ENCODE measurements around the gene UBE2Z. TPM values are rescaled to one million over a fixed set of nuclear protein-coding genes. Genes with fewer than 3 reads are reported as not detected.

Gene UBE2Z
- total RNA-seq, 1 experiment from 2014 or later = 223 TPM

GRCh38 chr17:48869821-48870318, 38.3 kb upstream of the UBE2Z start:
- ChIA-PET CTCF (interaction anchor here (2.7 kb wide), 1 partner anchor 9 kb away, joined by 17 read pairs; no protein-coding TSS in a partner anchor), POLR2A (interaction anchor here (0.5 kb wide), 1 partner anchor 1741 kb away, joined by 5 read pairs; no protein-coding TSS in a partner anchor)
- BruUV-seq (replicated peaks) = no TSS peak
- intact Hi-C loops (cut with micrococcal nuclease; ENCODE audit: unreplicated experiment) (no loop called here), in situ Hi-C loops (cut with HindIII; ENCODE audit: low pct_unique_long_range_greater_than_20kb, low sequenced_read_pairs) (no loop called here)
- Histone ChIP-seq H3K36me3 (ENCODE audit: control insufficient read depth, insufficient read depth, low read length) (no peaks in the 10 kb centered on the region), H3K4me1 (ENCODE audit: control insufficient read depth, insufficient read depth, low read length) (peaks cover 48% of the 10 kb centered on the region), H3K27me3 (ENCODE audit: control insufficient read depth, insufficient read depth, low read length) (no peaks in the 10 kb centered on the region), H3K9me3 (ENCODE audit: control insufficient read depth, insufficient read depth, low read depth, low read length) (no peaks in the 10 kb centered on the region), H3K27ac (ENCODE audit: low read length) (peak overlapping the region; percentile 78), H3K4me3 (ENCODE audit: low read depth in 2 of 2, low read length in 2 of 2) (no peak overlapping the region)
- TF ChIP-seq CTCF (IDR thresholded peaks at IDR 0.05) (no peak), POLR2AphosphoS5 (IDR thresholded peaks at IDR 0.05; ENCODE audit: low read depth, low read length) (0 out of 2 replicates have a peak, but pooled peaks have one; percentile 18), SIN3A (IDR thresholded peaks at IDR 0.05; ENCODE audit: borderline replicate concordance, insufficient read depth, low read depth, low read length) (no peak), REST (IDR thresholded peaks at IDR 0.05; ENCODE audit: insufficient read depth in 1 of 2, low read depth in 2 of 2, low read length in 1 of 2) (no peak)
- DNase-seq (ENCODE audit: low read depth, low spot score) = no peak
- no peak for ATAC-seq

GRCh38 chr17:48871035-48871550, 37.1 kb upstream of the UBE2Z start:
- Histone ChIP-seq H3K9me3 (ENCODE audit: control insufficient read depth, insufficient read depth, low read depth, low read length) (no peaks in the 10 kb centered on the region), H3K4me1 (ENCODE audit: control insufficient read depth, insufficient read depth, low read length) (peaks cover 48% of the 10 kb centered on the region), H3K36me3 (ENCODE audit: control insufficient read depth, insufficient read depth, low read length) (no peaks in the 10 kb centered on the region), H3K27ac (ENCODE audit: low read length) (peak overlapping the region; percentile 78), H3K27me3 (ENCODE audit: control insufficient read depth, insufficient read depth, low read length) (no peaks in the 10 kb centered on the region), H3K4me3 (ENCODE audit: low read depth in 2 of 2, low read length in 2 of 2) (no peak overlapping the region)
- ChIA-PET CTCF (interaction anchor here (0.5 to 2.7 kb wide), 5 partner anchors 8 to 73 kb away, joined by 3 to 17 read pairs (median 6); no protein-coding TSS in a partner anchor), POLR2A (interaction anchor here (0.5 kb wide), 1 partner anchor 29 kb away, joined by 5 read pairs; no protein-coding TSS in a partner anchor)
- no peak for DNase-seq (ENCODE audit: low read depth, low spot score)
- BruUV-seq (replicated peaks) = no TSS peak
- TF ChIP-seq TCF7L2 (IDR thresholded peaks at IDR 0.05; ENCODE audit: low read depth, low read length) (no peak), CTCF (IDR thresholded peaks at IDR 0.05) (no peak), POLR2AphosphoS5 (IDR thresholded peaks at IDR 0.05; ENCODE audit: low read depth, low read length) (0 out of 2 replicates have a peak, but pooled peaks have one; percentile 13)
- no peak for ATAC-seq
- in situ Hi-C loops (cut with HindIII; ENCODE audit: low pct_unique_long_range_greater_than_20kb, low sequenced_read_pairs) (no loop called here), intact Hi-C loops (cut with micrococcal nuclease; ENCODE audit: unreplicated experiment) (no loop called here)
